ENCODE data around the gene BTNL8. TPM values are rescaled to one million over a fixed set of nuclear protein-coding genes. Genes with fewer than 3 reads are reported as not detected.

BTNL8 gene
- total RNA-seq, 2 experiments from 2014 or later = not detected

GRCh38 chr5:180853121-180853847 lies 45.7 kb upstream of the BTNL8 start:
- intact Hi-C loops (cut with micrococcal nuclease) = no loop called here
- ChIA-PET POLR2A (interaction anchor here (0.6 kb wide), 1 partner anchor 380 kb away, joined by 3 read pairs; no protein-coding TSS in a partner anchor), CTCF (interaction anchor here (1.1 kb wide), 1 partner anchor 69 kb away, joined by 4 read pairs; no protein-coding TSS in a partner anchor)
- H3K4me3 Mint-ChIP-seq = no peak overlapping the region
- no peak overlapping the region for H3K27ac Mint-ChIP-seq
- no peak for DNase-seq
- peaks cover 63% of the 10 kb centered on the region for H3K36me3 Mint-ChIP-seq (ENCODE audit: low read depth)
- no peak for ATAC-seq
- peaks cover 29% of the 10 kb centered on the region for H3K9me3 Mint-ChIP-seq
- TF ChIP-seq CTCF (IDR thresholded peaks at IDR 0.05) = no peak
- H3K27me3 Mint-ChIP-seq = no peaks in the 10 kb centered on the region
- peaks cover 9% of the 10 kb centered on the region for H3K4me1 Mint-ChIP-seq (ENCODE audit: low read depth)

DNA sequence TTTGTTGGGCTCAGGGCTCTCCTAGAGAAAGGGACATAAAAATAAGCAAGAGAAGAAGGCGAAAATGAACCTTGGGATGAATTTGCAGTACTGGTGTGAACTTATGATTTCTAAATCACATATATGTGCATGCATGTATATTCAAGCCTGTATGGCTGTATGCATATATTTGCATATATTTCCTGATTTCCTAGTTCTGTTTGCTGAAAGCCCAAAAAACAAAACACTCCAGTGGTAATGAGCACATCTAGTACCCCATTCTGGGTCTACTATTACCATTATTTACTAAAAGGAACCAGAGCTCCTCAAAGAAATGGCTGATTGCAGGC lies 45.1 kb upstream of the BTNL8 start:
- H3K27me3 Mint-ChIP-seq = no peaks in the 10 kb centered on the region
- H3K4me1 Mint-ChIP-seq (ENCODE audit: low read depth) = peaks cover 10% of the 10 kb centered on the region
- POLR2A ChIA-PET = interaction anchor here (0.6 kb wide), 1 partner anchor 381 kb away, joined by 3 read pairs; no protein-coding TSS in a partner anchor
- CTCF ChIA-PET = interaction anchor here (1.1 kb wide), 1 partner anchor 70 kb away, joined by 4 read pairs; no protein-coding TSS in a partner anchor
- no peak overlapping the region for H3K27ac Mint-ChIP-seq
- intact Hi-C loops (cut with micrococcal nuclease) = no loop called here
- ATAC-seq = no peak
- H3K9me3 Mint-ChIP-seq = peaks cover 23% of the 10 kb centered on the region
- H3K36me3 Mint-ChIP-seq (ENCODE audit: low read depth) = peaks cover 63% of the 10 kb centered on the region
- no peak for DNase-seq
- no peak for TF ChIP-seq CTCF (IDR thresholded peaks at IDR 0.05)
- H3K4me3 Mint-ChIP-seq = no peak overlapping the region

- no peak for ATAC-seq
Measured at GRCh38 chr5:180858586-180858985, 40.4 kb upstream of the BTNL8 start.

DNA sequence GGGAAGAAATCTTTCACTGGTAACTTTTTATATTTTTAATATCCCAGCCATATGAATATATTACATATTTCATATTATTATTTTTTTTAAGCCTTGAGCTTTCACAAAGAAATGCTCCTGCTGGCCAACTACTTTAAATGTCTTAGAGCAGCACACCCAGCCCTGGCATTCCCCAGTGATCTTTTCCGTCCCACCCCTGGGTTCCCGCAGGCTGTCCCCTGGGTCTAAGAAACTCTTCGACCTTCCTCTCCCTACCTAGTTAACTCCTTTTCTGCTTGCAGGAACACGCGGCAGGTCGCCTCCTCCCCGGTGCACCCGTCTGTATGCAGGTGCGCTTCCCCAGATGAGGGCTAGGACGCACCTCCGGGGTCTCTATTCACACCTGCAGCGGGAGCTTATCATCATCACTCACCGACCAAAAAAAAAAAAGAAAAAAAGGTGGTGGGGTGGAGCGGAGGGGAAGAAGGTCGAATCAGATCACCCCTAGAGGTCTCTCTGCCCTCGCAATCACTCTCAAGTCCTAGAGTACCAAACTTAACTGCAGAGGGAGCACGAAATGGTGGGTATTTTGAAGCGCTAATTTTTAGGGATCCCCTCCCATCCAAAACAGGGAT lies 38.6 kb upstream of the BTNL8 start:
- Mint-ChIP-seq H3K27me3 (no peaks in the 10 kb centered on the region), H3K4me1 (ENCODE audit: low read depth) (peaks cover 18% of the 10 kb centered on the region), H3K9me3 (no peaks in the 10 kb centered on the region), H3K4me3 (peak overlapping the region; percentile 92), H3K27ac (peak overlapping the region; percentile 89), H3K36me3 (ENCODE audit: low read depth) (peaks cover 22% of the 10 kb centered on the region)
- POLR2A ChIA-PET = interaction anchor here (0.6 to 1.8 kb wide), 4 partner anchors 10 to 853 kb away, joined by 3 to 7 read pairs (median 3); partner anchors contain the start of gene TRIM52
- peak; percentile 68 for DNase-seq
- peak; percentile 58 for TF ChIP-seq CTCF (IDR thresholded peaks at IDR 0.05)
- CTCF ChIA-PET = interaction anchor here (0.6 to 1.9 kb wide), 4 partner anchors 8 to 76 kb away, joined by 3 to 5 read pairs (median 4); partner anchors contain the start of gene MGAT1
- peak; percentile 73 for ATAC-seq
- intact Hi-C loops (cut with micrococcal nuclease) = loop anchor here (5.0 kb wide), 1 partner anchor 48 kb away; no protein-coding TSS in a partner anchor

More at GRCh38 chr5:180858586-180858985, 40.4 kb upstream of the BTNL8 start:
- intact Hi-C loops (cut with micrococcal nuclease) = no loop called here
- ChIA-PET POLR2A (no interaction called here), CTCF (interaction anchor here (0.7 to 1.3 kb wide), 3 partner anchors 9 to 309 kb away, joined by 3 read pairs; no protein-coding TSS in a partner anchor)
- Mint-ChIP-seq H3K4me1 (ENCODE audit: low read depth) (peaks cover 23% of the 10 kb centered on the region), H3K27ac (no peak overlapping the region), H3K27me3 (no peaks in the 10 kb centered on the region), H3K9me3 (no peaks in the 10 kb centered on the region), H3K4me3 (no peak overlapping the region), H3K36me3 (ENCODE audit: low read depth) (peaks cover 26% of the 10 kb centered on the region)
- no peak for DNase-seq
- no peak for TF ChIP-seq CTCF (IDR thresholded peaks at IDR 0.05)

Measured in activated CD8-positive, alpha-beta T cell treated with anti-CD3 and anti-CD28 coated beads for 36 hours (primary cell).